Neuronal stem cell (in vitro differentiated cells): ENCODE measurements around the gene GIT2.
"Not testable (repeated sequence)": the region's sequence is repeated elsewhere in the genome, so short reads cannot be mapped to it uniquely, and the experiment has no call there.

Source experiments
- DNase-seq: peaks from one replicate; pipeline ENCODE4 v3.0.0-alpha.2; 2013; ENCODE audit warnings: low spot score
- H2AFZ ChIP-seq: one replicate; pipeline ENCODE4 v1.6.1; 2013; ENCODE audit warnings: mild to moderate bottlenecking, low read length, inconsistent platforms
- H2AK5ac ChIP-seq: 2 replicates; pipeline ENCODE4 v1.6.1; 2013; ENCODE audit warnings: low read depth, mild to moderate bottlenecking, inconsistent platforms, low read length, moderate library complexity, mixed read lengths
- H2BK120ac ChIP-seq: 2 replicates; pipeline ENCODE4 v1.6.1; 2013; ENCODE audit warnings: low read depth, mild to moderate bottlenecking, inconsistent platforms, low read length, moderate library complexity, mixed read lengths
- H2BK12ac ChIP-seq: one replicate; pipeline ENCODE4 v1.6.1; 2013; ENCODE audit warnings: low read length, inconsistent platforms
- H2BK15ac ChIP-seq: 2 replicates; pipeline ENCODE4 v1.6.1; 2013; ENCODE audit warnings: mild to moderate bottlenecking, low read length, inconsistent platforms, mixed read lengths
- H2BK5ac ChIP-seq: one replicate; pipeline ENCODE4 v1.6.1; 2013; ENCODE audit warnings: inconsistent platforms, mild to moderate bottlenecking, low read length, moderate library complexity
- H3K14ac ChIP-seq: one replicate; pipeline ENCODE4 v1.6.1; 2013; ENCODE audit warnings: low read length, inconsistent platforms
- H3K18ac ChIP-seq: 2 replicates; pipeline ENCODE4 v1.6.1; 2013; ENCODE audit warnings: low read length, inconsistent platforms
- H3K23ac ChIP-seq: 2 replicates; pipeline ENCODE4 v1.6.1; 2013; ENCODE audit warnings: low read depth, mild to moderate bottlenecking, mixed read lengths, low read length, inconsistent platforms; ENCODE audit not compliant: poor library complexity
- H3K27ac ChIP-seq: replicated peaks from 3 replicates; pipeline ENCODE4 v1.5.1; 2013; ENCODE audit warnings: low read length, inconsistent platforms
- H3K27me3 ChIP-seq, 3 experiments: 2 replicates each; pipeline ENCODE4 v1.6.1; 2013; ENCODE audit warnings: low read length in 3 of 3, mild to moderate bottlenecking in 2 of 3, inconsistent platforms in 1 of 3, low read depth in 1 of 3, mixed read lengths in 1 of 3, moderate library complexity in 1 of 3; ENCODE audit not compliant: control insufficient read depth in 3 of 3, insufficient read depth in 3 of 3
- H3K36me3 ChIP-seq, 2 donors: replicated peaks in 1 of 2; 2 replicates each; pipeline ENCODE4 v1.6.1; 2013; ENCODE audit warnings: low read length in 2 of 2; ENCODE audit not compliant: control insufficient read depth in 2 of 2, insufficient read depth in 2 of 2
- H3K4ac ChIP-seq: 2 replicates; pipeline ENCODE4 v1.6.1; 2013; ENCODE audit warnings: inconsistent platforms, mild to moderate bottlenecking, low read length, moderate library complexity
- H3K4me1 ChIP-seq, 2 donors: 1 replicate in 1 of 2; 2 replicates in 1 of 2; pipeline ENCODE4 v1.6.1; 2013; ENCODE audit warnings: low read length in 2 of 2, low read depth in 1 of 2; ENCODE audit not compliant: control insufficient read depth in 2 of 2, insufficient read depth in 1 of 2
- H3K4me2 ChIP-seq: one replicate; pipeline ENCODE4 v1.6.1; 2013; ENCODE audit warnings: mild to moderate bottlenecking, low read length, inconsistent platforms; ENCODE audit not compliant: insufficient read depth, poor library complexity, severe bottlenecking
- H3K4me3 ChIP-seq, 2 donors: 2 replicates each; pipeline ENCODE4 v1.5.1; 2013; ENCODE audit warnings: low read length in 2 of 2, mild to moderate bottlenecking in 2 of 2, inconsistent platforms in 1 of 2, moderate library complexity in 1 of 2
- H3K79me1 ChIP-seq: one replicate; pipeline ENCODE4 v1.6.1; 2013; ENCODE audit warnings: low read depth, mild to moderate bottlenecking, inconsistent platforms, low read length, moderate library complexity
- H3K9ac ChIP-seq: one replicate; pipeline ENCODE4 v1.6.1; 2013; ENCODE audit warnings: mild to moderate bottlenecking, low read depth, low read length, inconsistent platforms; ENCODE audit not compliant: poor library complexity
- H3K9me3 ChIP-seq, 2 donors: replicated peaks in 1 of 2; 2 replicates each; pipeline versions ENCODE3 to v1.6.1; 2013; ENCODE audit warnings: low read length in 2 of 2, mild to moderate bottlenecking in 2 of 2, inconsistent platforms in 1 of 2, low read depth in 1 of 2, mixed read lengths in 1 of 2, moderate library complexity in 1 of 2; ENCODE audit not compliant: control insufficient read depth in 2 of 2, insufficient read depth in 1 of 2
- H4K8ac ChIP-seq: one replicate; pipeline ENCODE4 v1.6.1; 2013; ENCODE audit warnings: low read depth, mild to moderate bottlenecking, inconsistent platforms, low read length, moderate library complexity
- H4K91ac ChIP-seq: one replicate; pipeline ENCODE4 v1.6.1; 2013; ENCODE audit warnings: low read length, low read depth, mild to moderate bottlenecking, inconsistent platforms; ENCODE audit not compliant: poor library complexity
- WGBS, 2 donors: extraction: QIAGEN DNeasy Blood & Tissue Kit; methylation state at CpG; one replicate each; pipeline ENCODE4 v1.1.7; 2013; ENCODE audit warnings: missing lambda C conversion rate in 2 of 2, mixed read lengths in 1 of 2; ENCODE audit not compliant: insufficient read length in 2 of 2, insufficient replicate concordance in 1 of 2; ENCODE audit errors: extremely low coverage in 2 of 2; 5-methylcytosine and 5-hydroxymethylcytosine counted together

Gene GIT2

GRCh38 chr12:109932878-109933503 lies 63.2 kb downstream of the GIT2 start:
- no peak overlapping the region for H3K14ac ChIP-seq
- H4K8ac ChIP-seq, result no peak overlapping the region
- no peak overlapping the region for H4K91ac ChIP-seq
- H3K27ac ChIP-seq, result no peak overlapping the region
- H3K27me3 ChIP-seq, result peaks cover 0 to 2% (median 0%) of the 10 kb centered on the region in 3 experiments
- H3K4ac ChIP-seq, result no peak overlapping the region
- no peak overlapping the region for H2AK5ac ChIP-seq
- H2BK12ac ChIP-seq, result no peak overlapping the region
- peaks cover 13 to 84% of the 10 kb centered on the region in 2 donors for H3K36me3 ChIP-seq
- no peak overlapping the region for H3K4me3 ChIP-seq
- H3K9ac ChIP-seq, result no peak overlapping the region
- H3K4me1 ChIP-seq, result no peaks in the 10 kb centered on the region
- no peak overlapping the region for H2BK15ac ChIP-seq
- H3K18ac ChIP-seq, result no peak overlapping the region
- H2BK120ac ChIP-seq, result no peak overlapping the region
- no peaks in the 10 kb centered on the region for H3K9me3 ChIP-seq
- no peak for DNase-seq
- no peak overlapping the region for H3K23ac ChIP-seq
- WGBS, 2 donors, result no CpG with 5 or more reads among the region's 14 CpGs
- no peak overlapping the region for H2BK5ac ChIP-seq
- no peak overlapping the region for H2AFZ ChIP-seq
- peaks cover 3% of the 10 kb centered on the region for H3K79me1 ChIP-seq
- H3K4me2 ChIP-seq, result no peak overlapping the region

DNA sequence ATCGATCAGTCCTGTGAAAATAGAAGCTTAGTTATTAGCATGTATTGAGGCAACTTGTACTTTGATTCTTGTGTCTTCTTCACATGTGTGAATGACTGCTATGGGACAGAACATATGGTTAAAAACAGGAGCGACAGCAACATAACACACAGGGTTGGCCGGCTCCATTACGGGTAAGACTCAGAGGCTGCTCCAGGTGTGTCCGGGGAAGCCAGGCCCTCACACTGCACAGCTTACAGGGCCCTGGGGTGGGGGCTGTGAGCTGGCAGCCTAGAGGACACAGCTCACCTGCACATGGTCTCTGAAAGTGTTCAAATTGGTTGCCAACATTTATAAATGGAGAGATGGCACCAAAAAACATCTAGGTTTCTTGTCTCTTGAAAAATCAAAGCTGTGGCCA lies 65.0 kb downstream of the GIT2 start:
- Histone ChIP-seq H3K27me3 (peaks cover 0 to 2% (median 0%) of the 10 kb centered on the region in 3 experiments), H2AK5ac (no peak overlapping the region), H3K79me1 (peaks cover 3% of the 10 kb centered on the region), H3K9me3 (no peaks in the 10 kb centered on the region), H3K4ac (no peak overlapping the region), H3K4me1 (no peaks in the 10 kb centered on the region), H3K4me3 (no peak overlapping the region), H3K9ac (no peak overlapping the region), H3K36me3 (peaks cover 10 to 67% of the 10 kb centered on the region in 2 donors), H2BK5ac (no peak overlapping the region), H2AFZ (no peak overlapping the region), H3K4me2 (no peak overlapping the region), H4K8ac (no peak overlapping the region), H3K23ac (no peak overlapping the region), H4K91ac (no peak overlapping the region), H3K27ac (no peak overlapping the region), H3K18ac (no peak overlapping the region), H3K14ac (no peak overlapping the region), H2BK120ac (no peak overlapping the region), H2BK15ac (no peak overlapping the region), H2BK12ac (no peak overlapping the region)
- DNase-seq, result no peak
- WGBS, 2 donors, result no CpG with 5 or more reads among the region's 5 CpGs

GRCh38 chr12:109930028-109930800 lies 66.0 kb downstream of the GIT2 start:
- Histone ChIP-seq H3K4ac (no peak overlapping the region), H2BK5ac (no peak overlapping the region), H3K4me1 (no peaks in the 10 kb centered on the region), H3K27me3 (peaks cover 0 to 2% (median 0%) of the 10 kb centered on the region in 3 experiments), H2BK12ac (no peak overlapping the region), H3K9ac (no peak overlapping the region), H3K4me3 (no peak overlapping the region), H3K23ac (no peak overlapping the region), H3K4me2 (no peak overlapping the region), H4K91ac (no peak overlapping the region), H3K79me1 (peaks cover 3% of the 10 kb centered on the region), H2AK5ac (no peak overlapping the region), H3K36me3 (peaks cover 10 to 57% of the 10 kb centered on the region in 2 donors), H3K27ac (no peak overlapping the region), H3K18ac (no peak overlapping the region), H3K9me3 (no peaks in the 10 kb centered on the region), H2AFZ (no peak overlapping the region), H3K14ac (no peak overlapping the region), H4K8ac (no peak overlapping the region), H2BK120ac (no peak overlapping the region), H2BK15ac (no peak overlapping the region)
- no peak for DNase-seq
- WGBS, 2 donors, result no CpG with 5 or more reads among the region's 16 CpGs

DNA sequence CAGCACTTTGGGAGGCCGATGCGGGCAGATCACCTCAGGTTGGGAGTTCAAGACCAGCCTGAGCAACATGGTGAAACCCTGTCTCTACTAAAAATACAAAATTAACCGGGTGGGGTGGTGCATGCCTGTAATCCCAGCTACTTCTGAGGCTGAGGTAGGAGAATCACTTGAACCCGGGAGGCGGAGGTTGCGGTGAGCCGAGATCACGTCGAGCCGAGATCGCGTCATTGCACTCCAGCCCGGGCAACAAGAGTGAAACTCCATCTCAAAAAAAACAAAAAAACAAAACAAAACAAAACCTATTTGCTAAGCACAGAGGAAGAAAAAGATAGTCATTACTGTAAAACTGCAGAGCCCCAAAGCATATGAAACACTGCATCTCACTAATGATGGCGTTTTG lies 66.8 kb downstream of the GIT2 start:
- H3K4me1 ChIP-seq, H3K14ac ChIP-seq, H2BK12ac ChIP-seq, H3K9me3 ChIP-seq, DNase-seq, H3K23ac ChIP-seq, H4K91ac ChIP-seq, H3K27ac ChIP-seq, H2AFZ ChIP-seq, H3K79me1 ChIP-seq, H2BK5ac ChIP-seq, H3K18ac ChIP-seq, H3K4me2 ChIP-seq, H3K4me3 ChIP-seq, H2BK15ac ChIP-seq, H2BK120ac ChIP-seq, H3K4ac ChIP-seq, H4K8ac ChIP-seq, H2AK5ac ChIP-seq, H3K27me3 ChIP-seq, H3K9ac ChIP-seq: not testable (repeated sequence)
- WGBS, 2 donors, result no CpG with 5 or more reads among the region's 14 CpGs
- peaks cover 10 to 51% of the 10 kb centered on the region in 2 donors for H3K36me3 ChIP-seq
